GM11168 (cell line): Measurements from ENCODE around the gene AMOTL2.

Experiments used
- in situ Hi-C: fragments of 300-500 bp; cut with MboI; formaldehyde crosslinking; loops from one replicate; pipeline ENCODE4 v1.12.0; 2022; ENCODE audit warnings: low sequenced_read_pairs; ENCODE audit not compliant: unreplicated experiment

The AMOTL2 gene

DNA sequence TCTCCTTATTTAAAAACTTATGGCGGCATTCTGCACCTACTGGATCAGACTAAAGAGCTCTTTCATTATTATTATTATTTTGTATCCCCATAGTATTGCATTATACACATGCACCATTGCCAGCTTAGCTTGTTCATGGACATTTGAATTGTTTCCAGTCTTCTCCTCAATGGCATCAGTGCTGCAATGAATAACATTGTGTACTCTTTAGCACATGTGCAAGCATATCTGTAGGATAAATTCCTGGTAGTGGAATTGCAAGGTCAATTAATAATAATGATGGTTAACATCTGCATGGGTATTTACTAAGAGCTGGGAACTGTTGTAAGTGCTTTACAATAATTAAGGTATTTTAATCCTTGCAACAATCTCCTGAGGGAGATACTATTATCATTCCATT is 52.0 kb downstream of the AMOTL2 start:
- in situ Hi-C loops, result no loop called here

DNA sequence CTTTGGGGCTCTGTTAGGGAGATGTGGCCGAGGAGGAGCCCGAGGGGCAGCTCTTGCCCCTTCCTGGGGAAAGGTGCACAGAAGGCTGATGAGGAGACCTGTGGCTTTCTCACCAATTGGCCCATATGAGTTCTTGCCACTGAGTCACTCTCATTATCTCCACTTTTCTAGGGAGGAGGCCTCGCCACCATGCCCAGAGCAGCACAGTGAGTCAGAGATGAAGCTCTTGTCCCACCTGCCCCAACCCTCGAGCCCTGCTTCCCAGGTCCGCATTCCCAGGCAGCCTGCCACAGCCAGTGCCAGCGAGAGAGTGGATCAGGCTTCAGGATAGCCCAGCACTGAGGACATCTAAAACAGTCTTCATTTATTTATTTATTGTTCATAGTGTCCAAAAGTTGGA is 53.5 kb downstream of the AMOTL2 start:
- in situ Hi-C loops, result no loop called here

DNA sequence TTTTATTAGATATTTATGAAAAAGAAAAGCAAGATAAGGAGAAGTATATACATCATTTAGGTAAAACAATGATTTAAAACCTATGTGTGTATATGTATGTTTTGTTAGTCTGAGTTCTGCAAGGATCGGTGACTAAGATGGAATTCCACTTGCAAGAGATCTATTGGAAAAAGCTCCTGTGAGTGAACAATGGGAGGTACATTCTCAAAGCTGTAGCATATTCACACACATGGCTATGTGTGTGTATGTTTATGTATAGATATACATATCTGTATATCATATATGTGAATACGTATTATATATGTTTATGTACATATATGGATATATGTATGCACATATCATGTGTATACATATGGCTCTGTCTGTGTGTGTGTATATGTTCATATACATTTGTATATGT is 54.3 kb downstream of the AMOTL2 start:
- in situ Hi-C loops, result no loop called here

DNA sequence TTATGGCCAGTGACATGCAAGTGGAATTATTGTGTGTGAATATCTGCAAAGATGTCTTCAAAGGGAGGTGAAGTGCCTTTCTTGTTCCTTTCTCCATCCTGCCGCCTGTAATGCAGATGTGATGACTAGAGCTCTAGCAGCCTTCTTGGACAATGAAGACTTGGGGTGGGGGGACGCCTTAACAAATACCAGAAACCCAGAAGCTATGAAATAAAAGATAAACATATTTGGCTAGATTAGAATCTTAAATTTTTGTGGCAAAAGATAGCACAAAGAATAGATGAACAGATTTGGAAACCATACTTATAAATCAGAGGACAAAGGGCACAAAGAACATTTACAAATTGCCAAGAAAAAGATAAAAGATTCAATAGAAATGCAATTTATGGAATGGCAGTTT is 56.1 kb downstream of the AMOTL2 start:
- in situ Hi-C loops, result no loop called here

DNA sequence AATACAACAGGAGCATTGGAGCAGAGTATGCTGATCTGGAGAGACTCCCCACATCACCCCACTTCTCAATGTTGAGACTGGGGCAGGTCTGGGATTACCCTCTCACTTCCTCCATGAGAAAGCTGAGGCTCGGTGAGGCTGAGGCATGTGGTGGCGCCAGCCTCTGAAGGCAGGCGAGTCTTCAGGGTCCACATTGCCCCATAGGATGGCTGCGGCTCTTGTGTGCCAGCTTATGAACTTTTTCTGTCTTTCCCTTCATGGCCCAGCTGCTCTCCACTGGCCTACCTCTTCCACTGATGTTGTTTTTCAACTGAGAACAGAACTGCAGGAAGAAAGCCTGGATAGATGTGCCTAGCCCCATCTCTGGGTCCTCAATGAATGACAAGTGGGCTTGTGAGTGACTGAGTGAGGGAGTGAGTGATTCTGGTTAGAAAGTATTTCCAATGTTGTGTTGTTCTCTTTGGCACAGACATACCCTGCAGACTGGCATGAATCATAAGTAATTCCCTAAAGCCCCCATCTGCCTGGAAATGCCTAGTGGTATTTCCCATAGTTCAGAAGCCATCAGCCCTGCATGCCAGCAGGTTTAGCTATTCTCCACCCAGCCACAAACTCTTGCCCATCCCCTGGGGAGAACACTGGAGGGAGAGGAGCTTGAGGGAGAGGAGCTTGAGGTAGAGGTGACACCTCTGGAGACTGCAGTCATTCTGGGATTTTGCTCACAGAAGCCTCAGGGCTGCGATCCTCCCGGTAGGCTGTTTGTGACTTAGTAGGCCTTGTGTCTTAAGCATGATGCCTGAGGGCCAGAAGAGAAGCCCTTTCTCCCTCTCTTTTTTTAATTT is 56.9 kb downstream of the AMOTL2 start:
- in situ Hi-C loops, result no loop called here

DNA sequence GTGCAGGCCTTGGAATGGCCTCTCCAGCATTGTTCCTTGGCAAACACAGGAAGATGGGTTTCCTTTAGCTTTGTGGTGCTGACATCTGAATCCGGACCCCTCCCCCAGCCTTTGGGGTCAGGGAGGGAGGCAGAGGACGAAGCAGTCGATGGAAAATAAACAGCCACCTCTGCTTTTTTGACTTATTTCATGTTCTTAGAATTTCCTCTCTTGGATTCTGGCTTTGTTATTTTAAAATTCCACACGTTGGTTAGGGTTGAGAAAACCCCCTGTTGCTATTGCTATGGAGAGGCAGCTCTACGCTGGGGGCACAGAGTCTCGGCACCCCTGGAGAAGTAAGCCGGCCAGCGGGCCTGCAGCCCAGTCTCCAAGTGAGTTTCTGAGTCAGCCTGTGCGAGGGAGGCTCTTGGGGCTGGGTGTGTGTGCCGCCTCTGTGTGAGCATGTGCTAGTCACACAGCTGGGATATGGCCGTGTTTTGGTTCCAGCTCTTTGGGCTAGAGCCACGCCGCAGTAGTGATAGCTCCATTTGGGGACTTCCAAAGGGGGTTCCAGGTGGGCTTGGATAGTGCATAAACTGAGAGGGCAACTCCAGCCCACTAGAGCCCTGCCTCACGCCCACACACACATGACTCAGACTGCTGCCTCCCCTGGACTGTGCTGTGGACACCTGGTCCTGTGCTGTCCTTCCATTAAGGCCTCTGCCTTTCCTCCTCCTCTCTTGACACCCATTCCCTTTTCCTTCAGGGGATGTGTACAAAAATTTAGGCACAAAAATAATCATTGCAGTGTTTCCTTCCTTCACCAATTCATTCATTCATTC is 58.8 kb downstream of the AMOTL2 start:
- in situ Hi-C loops, result no loop called here

DNA sequence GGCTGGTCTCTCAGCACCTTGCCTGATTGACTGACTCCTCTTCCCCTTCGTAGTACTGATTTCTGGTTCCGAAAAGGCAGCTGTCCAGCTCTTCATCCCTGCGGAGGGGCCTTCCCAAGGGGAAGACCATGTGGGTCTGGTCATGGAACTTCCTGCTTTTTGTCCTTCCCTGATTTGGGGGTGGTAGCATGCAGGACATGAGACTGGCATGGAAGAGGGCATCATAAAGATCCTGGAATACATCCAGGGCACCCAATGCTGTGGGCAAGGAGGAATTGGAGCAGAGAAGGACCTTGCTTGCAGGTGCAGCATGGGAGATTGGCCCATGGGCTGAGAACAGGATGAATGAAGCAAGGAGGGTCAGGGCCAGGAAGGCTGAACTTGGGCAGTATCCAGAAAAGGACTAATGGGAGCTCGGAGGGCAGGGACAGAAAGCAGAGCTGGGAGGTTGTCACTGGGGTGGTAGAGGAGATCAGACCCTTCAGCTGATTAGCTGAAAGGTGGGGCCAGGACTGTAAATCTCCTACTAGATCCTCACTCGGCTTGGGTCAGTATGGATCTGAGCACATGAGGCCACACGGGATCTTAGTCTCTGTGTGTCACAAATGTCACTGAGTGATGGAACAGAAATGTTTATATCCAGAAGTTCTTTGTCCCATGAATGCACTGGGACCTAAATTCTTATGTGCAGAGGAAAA is 59.5 kb downstream of the AMOTL2 start:
- in situ Hi-C loops, result no loop called here

DNA sequence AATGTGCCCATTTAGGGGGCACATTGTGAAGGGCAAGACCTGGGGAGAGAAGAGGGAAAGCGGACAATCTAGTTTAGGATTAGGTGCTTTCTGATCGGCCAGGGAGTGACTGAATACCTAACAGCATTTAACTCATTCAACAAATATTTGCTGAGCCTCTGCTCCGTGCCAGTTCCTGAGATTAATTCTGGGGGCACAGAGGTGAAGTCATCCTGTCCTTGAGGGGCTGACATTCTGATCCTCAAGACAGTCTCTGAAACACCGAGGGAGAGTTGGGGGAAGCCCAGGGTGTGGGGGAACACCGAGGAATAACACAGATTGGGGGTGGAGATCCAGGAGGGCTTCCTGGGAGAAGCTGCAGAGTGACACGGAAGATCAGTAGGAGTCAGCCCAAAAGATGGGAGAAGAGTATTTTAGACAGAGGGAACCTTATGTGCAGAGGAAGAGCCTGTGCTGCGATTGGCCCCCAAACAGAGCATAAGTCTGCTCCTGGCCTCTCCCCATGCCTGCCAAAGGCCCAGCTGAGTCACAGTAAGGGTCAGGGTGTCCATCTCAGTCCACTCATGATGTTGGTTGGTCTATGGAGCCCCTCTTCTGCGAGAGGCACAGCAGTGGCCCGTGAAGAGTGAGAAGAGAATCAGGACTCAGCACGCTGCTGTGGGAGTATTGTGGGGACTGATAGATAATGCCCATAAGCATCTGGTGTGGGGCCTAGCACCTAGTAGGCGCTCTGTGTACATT is 60.2 kb downstream of the AMOTL2 start:
- in situ Hi-C loops, result no loop called here

DNA sequence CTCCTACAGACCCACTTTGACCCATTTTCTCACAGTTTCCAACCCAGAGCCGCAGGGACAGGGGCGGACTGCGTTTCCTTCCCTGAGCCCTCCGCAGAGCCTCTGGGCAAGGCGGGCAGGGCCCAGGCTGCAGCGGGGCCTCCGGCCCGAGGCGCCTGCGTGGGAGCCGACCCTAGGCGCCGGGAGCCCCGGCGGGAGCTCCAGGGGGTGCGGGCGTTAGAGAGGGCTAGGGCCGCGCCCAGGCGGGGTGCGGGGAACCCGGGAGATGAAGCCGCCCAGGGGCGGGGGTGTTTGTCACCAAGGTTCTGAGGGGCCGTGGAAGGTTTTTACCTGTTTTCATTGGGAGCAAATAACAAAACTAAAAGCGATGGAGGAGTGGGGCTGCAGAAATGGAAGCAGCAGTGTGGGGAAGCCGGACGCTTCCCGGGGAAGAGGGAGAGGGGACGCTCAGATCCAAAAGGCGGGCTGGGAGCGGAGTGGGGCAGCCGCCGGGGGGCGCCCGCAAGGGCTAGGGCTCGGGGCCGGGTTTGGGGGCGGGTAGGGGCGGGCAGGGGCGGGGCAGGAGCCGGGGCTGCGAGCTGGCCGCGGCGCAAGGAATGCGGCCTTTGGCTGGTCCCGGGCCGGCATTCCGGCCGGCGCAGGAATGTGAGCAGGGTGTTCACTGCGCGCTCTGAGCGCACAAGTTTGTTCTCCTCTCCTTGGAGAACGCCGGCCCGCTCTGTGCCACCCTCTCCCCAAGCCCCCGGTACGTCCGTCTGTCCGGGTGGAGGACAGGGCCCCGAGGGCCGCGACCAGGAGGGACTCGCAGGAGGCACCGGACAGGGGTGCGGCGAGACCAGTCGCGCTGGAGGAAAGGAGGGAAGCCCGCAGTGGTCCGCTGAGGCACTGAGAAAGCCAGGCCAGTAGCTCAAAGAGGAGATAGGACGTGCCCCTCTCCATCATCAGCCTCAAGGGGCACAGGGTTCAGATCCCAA is 61.1 kb downstream of the AMOTL2 start:
- in situ Hi-C loops, result no loop called here

DNA sequence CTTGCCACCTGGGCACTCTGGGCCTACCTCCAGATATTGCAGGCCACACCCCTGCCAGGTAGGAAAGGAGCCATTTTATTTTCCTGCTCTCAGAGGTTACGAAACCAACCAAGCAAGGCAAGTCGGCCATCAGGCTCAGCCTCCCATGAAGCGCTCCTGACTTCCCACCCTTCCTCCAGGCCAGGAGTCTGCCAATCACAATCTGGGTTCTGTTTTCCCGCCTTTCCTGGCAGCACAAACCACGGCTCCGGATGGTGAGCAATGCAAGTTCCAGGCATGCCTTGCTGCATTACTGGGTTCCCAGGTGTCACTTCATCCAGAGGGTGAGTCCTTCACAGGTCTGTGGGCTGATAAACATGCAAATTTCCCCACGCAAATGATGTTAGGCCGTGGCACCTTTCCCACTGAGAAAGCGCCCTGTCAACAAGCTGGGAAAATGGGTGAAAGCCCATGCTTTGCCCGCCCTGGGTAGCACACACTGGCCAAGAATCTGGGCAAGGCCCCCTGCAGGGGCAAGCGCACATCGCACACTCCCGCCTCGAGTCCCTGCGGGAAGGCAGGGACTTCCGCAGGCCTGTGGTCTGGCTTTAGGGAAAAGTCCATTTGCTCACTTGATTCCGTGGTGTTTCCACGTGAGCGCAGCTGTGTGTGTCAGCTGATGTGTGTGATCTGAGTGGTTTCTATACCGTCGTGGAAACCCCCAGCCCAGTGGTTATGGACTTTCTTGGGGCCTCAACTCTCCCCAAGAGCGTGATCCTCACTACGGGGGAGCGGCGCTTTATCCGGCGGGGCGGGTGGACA is 62.0 kb downstream of the AMOTL2 start:
- in situ Hi-C loops, result no loop called here

DNA sequence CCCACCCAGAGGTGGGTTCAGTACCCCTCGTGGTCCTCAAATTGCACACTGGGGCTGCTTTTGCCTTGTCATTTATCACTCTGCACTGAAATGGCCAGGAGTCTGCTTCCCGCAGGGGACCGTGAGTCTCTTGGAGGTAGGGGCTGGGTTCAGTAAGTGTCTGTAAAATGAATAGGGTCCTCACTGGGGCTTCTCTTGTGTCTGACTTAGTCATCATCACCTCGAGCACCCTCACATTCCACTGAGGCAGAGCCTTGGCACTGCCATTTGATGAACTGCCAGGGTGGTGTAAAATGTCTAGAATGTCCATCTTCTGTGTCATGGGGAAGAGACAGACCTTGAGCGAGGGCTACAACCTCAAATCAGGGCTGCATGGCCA is 62.6 kb downstream of the AMOTL2 start:
- in situ Hi-C loops, result no loop called here

DNA sequence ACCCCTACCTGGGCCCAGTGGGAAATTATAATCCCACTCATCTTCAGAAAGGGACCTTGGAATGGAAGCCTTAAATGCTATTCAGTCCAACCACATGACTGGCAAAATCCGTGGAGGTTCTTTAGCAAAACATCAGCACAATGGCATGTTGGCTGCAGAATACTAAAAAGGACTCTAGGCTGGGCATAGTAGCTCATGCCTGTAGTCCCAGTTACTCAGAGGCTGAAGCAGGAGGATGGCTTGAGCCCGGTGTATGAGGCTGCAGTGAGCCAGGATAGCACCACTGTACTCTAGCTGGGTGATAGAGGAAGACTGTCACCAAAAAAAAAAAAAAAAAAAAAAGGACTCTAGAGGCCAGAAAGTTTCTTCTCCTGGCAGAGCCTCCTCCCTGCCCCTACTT is 63.0 kb downstream of the AMOTL2 start:
- in situ Hi-C loops, result no loop called here

DNA sequence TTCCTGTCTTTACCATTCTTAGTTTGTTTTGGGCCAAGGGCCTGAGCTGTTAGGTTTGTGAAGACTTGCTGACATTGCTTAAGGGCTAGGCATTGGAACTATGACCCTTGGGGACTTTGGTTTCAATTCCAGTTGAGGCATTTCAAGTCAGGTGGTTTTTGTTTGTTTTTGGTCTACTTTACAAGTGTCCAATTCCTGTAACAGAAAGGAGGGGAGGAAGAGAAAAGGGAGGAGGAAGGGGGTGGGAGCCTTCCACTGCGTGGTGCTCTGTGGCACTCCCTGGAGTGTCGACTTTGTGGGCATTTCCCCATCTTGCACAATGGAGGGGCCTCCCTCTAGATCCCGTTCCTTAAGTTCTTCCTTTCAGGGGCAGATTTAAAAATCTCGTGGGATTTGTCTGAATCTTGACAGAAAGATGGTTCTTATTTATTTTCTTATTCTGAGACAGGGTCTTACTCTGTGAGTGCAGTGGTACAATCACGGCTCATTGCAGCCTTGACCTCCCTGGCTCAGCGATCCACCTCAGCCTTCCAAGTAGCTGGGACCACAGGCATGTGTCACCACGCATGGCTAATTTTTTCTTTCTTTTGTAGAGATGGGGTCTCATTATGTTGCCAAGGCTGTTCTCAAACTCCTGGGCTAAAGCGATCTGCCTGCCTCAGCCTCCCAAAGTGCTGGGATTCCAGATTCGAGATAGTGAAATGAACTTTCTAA is 64.1 kb downstream of the AMOTL2 start:
- in situ Hi-C loops, result loop anchor here (5.0 kb wide), 1 partner anchor 162 kb away; no protein-coding TSS in a partner anchor

DNA sequence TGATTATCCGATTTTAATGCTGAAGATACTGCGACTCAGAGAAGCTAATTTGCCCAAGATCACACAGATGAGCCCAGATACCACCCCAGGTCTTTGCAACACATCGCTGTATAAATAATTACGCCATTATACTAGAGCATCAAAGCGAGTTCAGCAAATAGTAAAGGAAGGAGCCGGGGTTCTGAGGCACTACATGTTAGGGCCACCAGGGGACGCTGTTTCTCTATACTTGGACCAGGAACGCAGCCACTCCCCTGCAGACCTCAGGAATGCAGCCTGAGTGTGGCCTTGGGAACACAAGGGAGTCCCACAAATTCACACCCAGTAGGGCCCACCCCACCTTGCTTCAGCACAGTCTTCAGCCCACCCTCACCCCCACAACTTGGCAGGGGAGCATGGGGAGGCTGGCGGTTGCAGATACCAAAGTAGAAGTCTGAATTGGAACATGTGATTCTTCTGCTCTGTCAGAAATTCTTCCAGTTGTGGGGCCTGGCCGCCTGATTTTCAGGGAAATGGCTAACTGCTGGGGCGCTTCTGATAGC is 65.8 kb downstream of the AMOTL2 start:
- in situ Hi-C loops, result loop anchor here (5.0 kb wide), 1 partner anchor 164 kb away; no protein-coding TSS in a partner anchor

DNA sequence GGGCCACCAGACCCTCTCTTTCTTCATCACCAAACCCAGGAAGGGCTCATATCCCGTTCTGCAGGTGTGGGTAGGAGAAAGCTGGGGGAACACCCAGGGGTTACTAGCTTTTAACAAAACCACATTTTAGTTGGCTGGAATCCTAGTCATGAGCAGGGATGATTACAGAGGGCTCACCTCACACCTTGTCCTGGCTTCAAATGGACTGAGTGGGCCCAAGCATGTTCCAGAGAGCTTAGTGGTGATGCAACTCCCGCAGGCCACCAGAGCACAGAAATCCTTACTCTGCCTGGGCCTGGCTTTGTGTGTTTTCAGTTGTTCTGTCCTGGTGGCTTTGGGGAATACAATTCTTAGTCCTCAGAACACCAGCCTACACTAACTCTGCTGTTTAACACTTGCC is 66.8 kb downstream of the AMOTL2 start:
- in situ Hi-C loops, result loop anchor here (5.0 kb wide), 1 partner anchor 165 kb away; no protein-coding TSS in a partner anchor

DNA sequence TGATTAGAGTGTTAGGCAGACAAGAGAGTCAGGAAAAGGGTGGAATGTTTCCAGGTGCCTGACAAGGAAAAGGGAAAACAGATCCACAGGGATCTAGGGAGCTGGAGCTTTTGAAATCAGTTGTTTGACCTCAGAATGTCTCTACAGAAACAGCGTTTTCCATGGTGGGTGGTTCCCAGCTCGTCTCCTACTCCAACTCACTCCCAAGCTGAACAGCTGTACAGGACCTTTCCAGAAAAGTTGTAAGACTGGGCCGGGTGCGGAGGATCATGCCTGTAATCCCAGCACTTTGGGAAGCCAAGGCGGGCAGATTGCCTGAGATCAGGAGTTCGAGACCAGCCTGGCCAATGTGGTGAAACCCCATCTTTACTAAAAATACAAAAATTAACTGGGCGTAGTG is 67.9 kb downstream of the AMOTL2 start:
- in situ Hi-C loops, result loop anchor here (5.0 kb wide), 1 partner anchor 166 kb away; no protein-coding TSS in a partner anchor
